Neural cell (in vitro differentiated cells): ENCODE data around the gene DHPS. TPM values are rescaled to one million over a fixed set of nuclear protein-coding genes. Genes with fewer than 3 reads are reported as not detected.

Source experiments
- H2AFZ ChIP-seq: fragments of 200-600, 300-800 bp; sonication (generic), shearing (Covaris generic); 2 replicates; pipeline ENCODE4 v1.6.0; 2014; ENCODE audit warnings: low read depth, mild to moderate bottlenecking, antibody characterized with exemption, low read length, moderate library complexity
- H3F3A ChIP-seq: fragments of 200-600 bp; shearing (Covaris generic); 2 replicates; pipeline ENCODE4 v1.6.1; 2016; ENCODE audit warnings: mild to moderate bottlenecking, moderate library complexity, mixed read lengths, antibody characterized with exemption, low read length; ENCODE audit not compliant: insufficient read depth, poor library complexity, severe bottlenecking
- H3K27ac ChIP-seq: fragments of 200-600, 300-800 bp; sonication (generic), shearing (Covaris generic); 2 replicates; pipeline ENCODE4 v1.5.1; 2014; ENCODE audit warnings: mild to moderate bottlenecking, low read length, moderate library complexity
- H3K27me3 ChIP-seq: fragments of 300-800, 200-600 bp; sonication (generic), shearing (Covaris generic); 2 replicates; pipeline ENCODE4 v1.6.0; 2014; ENCODE audit warnings: mild to moderate bottlenecking, low read depth, low read length, moderate library complexity; ENCODE audit not compliant: insufficient read depth
- H3K36me3 ChIP-seq: fragments of 300-800, 200-600 bp; sonication (generic), shearing (Covaris generic); 2 replicates; pipeline ENCODE4 v1.5.1; 2014; ENCODE audit warnings: mild to moderate bottlenecking, antibody characterized with exemption, low read length, moderate library complexity; ENCODE audit not compliant: insufficient read depth
- H3K4me2 ChIP-seq: fragments of 300-800, 200-600 bp; sonication (generic), shearing (Covaris generic); 2 replicates; pipeline ENCODE4 v1.6.0; 2014; ENCODE audit warnings: mild to moderate bottlenecking, low read length
- H3K4me3 ChIP-seq: fragments of 300-800, 200-600 bp; sonication (generic), shearing (Covaris generic); 2 replicates; pipeline ENCODE4 v1.5.1; 2014; ENCODE audit warnings: mild to moderate bottlenecking, low read length, moderate library complexity
- H3K79me2 ChIP-seq: fragments of 200-600 bp; shearing (Covaris generic); replicated peaks from 2 replicates; pipeline ENCODE4 v1.6.0; 2014; ENCODE audit warnings: mild to moderate bottlenecking, low read length, moderate library complexity; ENCODE audit not compliant: insufficient read depth
- H3K9ac ChIP-seq: fragments of 300-800, 200-600 bp; sonication (generic), shearing (Covaris generic); 2 replicates; pipeline ENCODE4 v1.6.1; 2016; ENCODE audit warnings: mild to moderate bottlenecking, low read length, mixed read lengths
- H3K9me2 ChIP-seq: fragments of 200-600 bp; shearing (Covaris generic); 2 replicates; pipeline ENCODE4 v1.6.1; 2016; ENCODE audit warnings: mild to moderate bottlenecking, low read length, mixed read lengths; ENCODE audit not compliant: insufficient read depth
- H3K9me3 ChIP-seq: fragments of 200-600, 300-800 bp; sonication (generic), shearing (Covaris generic); 2 replicates; pipeline ENCODE4 v1.6.1; 2016; ENCODE audit warnings: mild to moderate bottlenecking, mixed run types, low read length, moderate library complexity, mixed read lengths
- H4K20me1 ChIP-seq: fragments of 200-600 bp; shearing (Covaris generic); 2 replicates; pipeline ENCODE4 v1.6.1; 2016; ENCODE audit warnings: mild to moderate bottlenecking, mixed run types; ENCODE audit not compliant: insufficient read depth
- CTCF ChIP-seq: fragments of 450-650 bp; IDR thresholded peaks from 2 replicates; pipeline ENCODE4 v1.5.1; 2014; ENCODE audit warnings: antibody characterized with exemption, mild to moderate bottlenecking, moderate library complexity; ENCODE audit not compliant: poor library complexity, severe bottlenecking
- EP300 ChIP-seq: fragments of 450-650 bp; conservative IDR thresholded peaks from 2 replicates; pipeline ENCODE4 v1.6.1; 2014; ENCODE audit warnings: antibody characterized with exemption, mild to moderate bottlenecking, moderate library complexity; ENCODE audit not compliant: poor library complexity, severe bottlenecking
- EZH2 ChIP-seq: fragments of 200-600, 300-800 bp; shearing (Covaris generic), sonication (generic); IDR thresholded peaks from 2 replicates; pipeline ENCODE4 v1.6.1; 2014; ENCODE audit warnings: antibody characterized with exemption, low read length, borderline replicate concordance, mild to moderate bottlenecking; ENCODE audit not compliant: insufficient read depth, poor library complexity, severe bottlenecking
- MXI1 ChIP-seq: fragments of 450-650 bp; conservative IDR thresholded peaks from 2 replicates; pipeline ENCODE4 v1.6.1; 2014; ENCODE audit warnings: antibody characterized with exemption, mild to moderate bottlenecking; ENCODE audit not compliant: poor library complexity, severe bottlenecking
- POLR2AphosphoS5 ChIP-seq: IDR thresholded peaks from 2 replicates; pipeline ENCODE4 v1.6.1; 2012
- RAD21 ChIP-seq: fragments of 450-650 bp; conservative IDR thresholded peaks from 2 replicates; pipeline ENCODE4 v1.6.1; 2014; ENCODE audit warnings: antibody characterized with exemption, mild to moderate bottlenecking, moderate library complexity
- REST ChIP-seq: IDR thresholded peaks from 2 replicates; pipeline ENCODE4 v1.6.1; 2012; ENCODE audit warnings: borderline replicate concordance
- SMC3 ChIP-seq: fragments of 450-650 bp; conservative IDR thresholded peaks from 2 replicates; pipeline ENCODE4 v1.6.1; 2014; ENCODE audit warnings: antibody characterized with exemption, mild to moderate bottlenecking, moderate library complexity; ENCODE audit not compliant: poor library complexity
- TAF1 ChIP-seq: IDR thresholded peaks from 2 replicates; pipeline ENCODE4 v1.6.1; 2012; ENCODE audit warnings: low read depth
- polyA plus RNA-seq: library from polyadenylated mRNA; depleted of rRNA; stranded (reverse); fragments of >200 nt; gene quantifications from 2 replicates; pipeline ENCODE4 v1.2.3, GENCODE V29; 2014

DHPS gene
- polyA plus RNA-seq, 1 donor from 2014 or later = 239 TPM

GRCh38 chr19:12628040-12629022, 53.3 kb downstream of the DHPS start:
- H3K79me2 ChIP-seq = no peaks in the 10 kb centered on the region
- H3K27ac ChIP-seq = no peak overlapping the region
- TF ChIP-seq EP300 (no peak), CTCF (no peak), MXI1 (no peak), EZH2 (no peak), TAF1 (no peak), SMC3 (no peak), POLR2AphosphoS5 (no peak), RAD21 (no peak), REST (no peak)
- H3F3A ChIP-seq = no peaks in the 10 kb centered on the region
- no peak overlapping the region for H3K4me3 ChIP-seq
- peaks cover 24% of the 10 kb centered on the region for H3K36me3 ChIP-seq
- H3K4me2 ChIP-seq = no peak overlapping the region
- peaks cover 10% of the 10 kb centered on the region for H3K9me3 ChIP-seq
- no peak overlapping the region for H2AFZ ChIP-seq
- H3K27me3 ChIP-seq = no peaks in the 10 kb centered on the region
- no peaks in the 10 kb centered on the region for H3K9me2 ChIP-seq
- no peaks in the 10 kb centered on the region for H4K20me1 ChIP-seq
- H3K9ac ChIP-seq = no peak overlapping the region

- Histone ChIP-seq H4K20me1 (no peaks in the 10 kb centered on the region), H3K79me2 (no peaks in the 10 kb centered on the region), H3K27me3 (no peaks in the 10 kb centered on the region), H3K9me2 (no peaks in the 10 kb centered on the region), H3K9me3 (peaks cover 10% of the 10 kb centered on the region), H2AFZ (no peak overlapping the region), H3K36me3 (peaks cover 24% of the 10 kb centered on the region), H3K4me3 (no peak overlapping the region), H3K4me2 (no peak overlapping the region), H3K9ac (no peak overlapping the region), H3K27ac (no peak overlapping the region), H3F3A (no peaks in the 10 kb centered on the region)
- no peak for TF ChIP-seq REST
- TF ChIP-seq SMC3 = no peak
- no peak for TF ChIP-seq CTCF
- TF ChIP-seq RAD21 = no peak
- no peak for TF ChIP-seq POLR2AphosphoS5
- no peak for TF ChIP-seq MXI1
- TF ChIP-seq TAF1 = no peak
- no peak for TF ChIP-seq EP300
These were observed 54.7 kb downstream of the DHPS start for GRCh38 chr19:12626958-12627357.
